Measurements from ENCODE around the gene WFS1. TPM values are rescaled to one million over a fixed set of nuclear protein-coding genes. Genes with fewer than 3 reads are reported as not detected.

WFS1 gene
- total and polyA plus RNA-seq, 2 donors (not counting 3 experiments of a cell fraction or from before 2014, with no cell fraction given): 48.2 to 70.0 TPM

DNA sequence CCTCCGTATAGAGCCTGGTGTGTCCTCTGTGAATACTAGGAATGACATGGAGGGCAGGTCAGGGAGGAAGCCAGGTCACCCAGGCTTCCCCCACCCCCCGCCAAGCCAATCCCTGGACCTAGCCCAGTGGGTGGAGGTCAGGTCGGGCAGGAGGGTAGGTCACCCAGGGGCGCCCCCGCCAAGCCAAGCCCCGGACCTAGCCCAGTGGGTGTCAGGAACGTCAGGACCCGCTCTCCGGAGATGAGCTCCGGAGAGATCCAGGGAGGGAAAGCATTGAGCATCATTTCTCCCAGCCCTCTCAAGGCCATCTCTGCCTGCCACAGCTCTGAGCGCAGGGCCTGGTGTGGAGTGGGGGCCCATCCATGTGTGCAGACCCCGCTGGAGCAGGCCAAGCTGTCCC lies 48.6 kb downstream of the WFS1 start:
- DNase-seq (ENCODE audit: low read depth, low spot score) (no peak), FAIRE-seq (no peak)
- Histone ChIP-seq H3K27me3 (ENCODE audit: control insufficient read depth in 2 of 2, insufficient read depth in 2 of 2, low read length in 2 of 2) (no peaks in the 10 kb centered on the region), H3K79me2 (ENCODE audit: control insufficient read depth, insufficient read depth, low read length) (no peaks in the 10 kb centered on the region), H4K20me1 (replicated peaks; ENCODE audit: control insufficient read depth, extremely low read depth, insufficient read depth, low read length) (no peaks in the 10 kb centered on the region), H3K9me1 (replicated peaks; ENCODE audit: control insufficient read depth, extremely low read depth, insufficient read depth, low read length) (no peaks in the 10 kb centered on the region), H3K9ac (replicated peaks; ENCODE audit: extremely low read depth, insufficient read depth, low read length) (no peak overlapping the region), H3K4me1 (ENCODE audit: control insufficient read depth, extremely low read depth, insufficient read depth, low read length) (no peaks in the 10 kb centered on the region), H3K4me2 (ENCODE audit: insufficient read depth, low read length) (no peak overlapping the region), H3K36me3 (ENCODE audit: control insufficient read depth in 2 of 2, extremely low read depth in 1 of 2, insufficient read depth in 2 of 2, low read length in 2 of 2) (no peaks in the 10 kb centered on the region), H3K9me3 (replicated peaks; ENCODE audit: control insufficient read depth, insufficient read depth, low read length) (no peaks in the 10 kb centered on the region), H2AFZ (ENCODE audit: low read depth, low read length) (no peak overlapping the region), H3K27ac (ENCODE audit: insufficient read depth, low read depth, low read length) (no peak overlapping the region), H3K4me3 (replicated peaks in 1 of 3; ENCODE audit: insufficient read depth in 1 of 3, low read depth in 1 of 3, low read length in 3 of 3) (no peak overlapping the region)
- dilution Hi-C loops (cut with MboI; ENCODE audit: extremely low pct_ligation_motif_present, low sequenced_read_pairs) (no loop called here), intact Hi-C loops (cut with micrococcal nuclease) (no loop called here)
- BruUV-seq (replicated peaks): no TSS peak
- TF ChIP-seq FOS (IDR thresholded peaks at IDR 0.05; ENCODE audit: borderline replicate concordance, insufficient read depth, low read length) (no peak), JUN (IDR thresholded peaks at IDR 0.05; ENCODE audit: borderline replicate concordance, insufficient read depth, insufficient read length, low read depth) (no peak), GATA2 (IDR thresholded peaks at IDR 0.05; ENCODE audit: insufficient read depth, insufficient read length, low read depth, low read length) (no peak), POLR2AphosphoS5 (IDR thresholded peaks at IDR 0.05; ENCODE audit: insufficient read depth, low read depth, low read length) (no peak), MYC (IDR thresholded peaks at IDR 0.05; ENCODE audit: low read depth, low read length) (no peak), POLR2A (IDR thresholded peaks at IDR 0.05; ENCODE audit: low read depth, low read length) (no peak), CTCF (IDR thresholded peaks at IDR 0.05; ENCODE audit: extremely low read depth in 1 of 2, insufficient read depth in 1 of 2, low read depth in 1 of 2, low read length in 2 of 2) (no peak), EZH2 (IDR thresholded peaks at IDR 0.05; ENCODE audit: borderline replicate concordance, low read depth, low read length, severe bottlenecking) (no peak)
- TF ChIP-seq, protein P1, sequence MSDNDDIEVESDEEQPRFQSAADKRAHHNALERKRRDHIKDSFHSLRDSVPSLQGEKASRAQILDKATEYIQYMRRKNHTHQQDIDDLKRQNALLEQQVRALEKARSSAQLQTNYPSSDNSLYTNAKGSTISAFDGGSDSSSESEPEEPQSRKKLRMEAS (IDR thresholded peaks at IDR 0.05; ENCODE audit: insufficient read depth, insufficient read length): no peak
- POLR2A ChIA-PET: no interaction called here
- CTCF ChIA-PET: interaction anchor here (0.8 to 1.1 kb wide), 2 partner anchors 9 to 67 kb away, joined by 3 to 4 read pairs; no protein-coding TSS in a partner anchor
